Endothelial cell of umbilical vein (primary cell): ENCODE measurements around the gene SLC5A3.

Experiments
- FOS ChIP-seq: IDR thresholded peaks from 2 replicates; pipeline ENCODE4 v1.6.1; 2011; ENCODE audit warnings: mild to moderate bottlenecking, low read length, moderate library complexity, borderline replicate concordance; ENCODE audit not compliant: insufficient read depth
- GATA2 ChIP-seq: IDR thresholded peaks from 2 replicates; pipeline ENCODE4 v1.7.0; 2011; ENCODE audit warnings: low read depth, mild to moderate bottlenecking, moderate library complexity, mixed read lengths, low read length; ENCODE audit not compliant: insufficient read length, insufficient read depth
- POLR2A ChIP-seq: IDR thresholded peaks from 2 replicates; pipeline ENCODE4 v1.6.1; 2012; ENCODE audit warnings: low read depth, mild to moderate bottlenecking, control low read depth, low read length
- POLR2AphosphoS5 ChIP-seq: IDR thresholded peaks from 2 replicates; pipeline ENCODE4 v1.6.1; 2012; ENCODE audit warnings: low read depth, mild to moderate bottlenecking, control low read depth, low read length, moderate library complexity; ENCODE audit not compliant: insufficient read depth
- TF ChIP-seq, protein P1 (sequence below), 2 donors: IDR thresholded peaks; 1 replicate in 1 of 2; 2 replicates in 1 of 2; pipeline ENCODE4 v1.5.1; 2011; ENCODE audit warnings: low read length in 2 of 2, mild to moderate bottlenecking in 2 of 2, moderate library complexity in 2 of 2, control low read depth in 1 of 2, inconsistent platforms in 1 of 2, low read depth in 1 of 2; ENCODE audit not compliant: insufficient read depth in 1 of 2; ENCODE audit errors: extremely low read depth in 1 of 2
- TF ChIP-seq, protein P2 (sequence below): IDR thresholded peaks from 2 replicates; pipeline ENCODE4 v1.6.1; 2011; ENCODE audit not compliant: insufficient read depth, insufficient read length

DNA sequence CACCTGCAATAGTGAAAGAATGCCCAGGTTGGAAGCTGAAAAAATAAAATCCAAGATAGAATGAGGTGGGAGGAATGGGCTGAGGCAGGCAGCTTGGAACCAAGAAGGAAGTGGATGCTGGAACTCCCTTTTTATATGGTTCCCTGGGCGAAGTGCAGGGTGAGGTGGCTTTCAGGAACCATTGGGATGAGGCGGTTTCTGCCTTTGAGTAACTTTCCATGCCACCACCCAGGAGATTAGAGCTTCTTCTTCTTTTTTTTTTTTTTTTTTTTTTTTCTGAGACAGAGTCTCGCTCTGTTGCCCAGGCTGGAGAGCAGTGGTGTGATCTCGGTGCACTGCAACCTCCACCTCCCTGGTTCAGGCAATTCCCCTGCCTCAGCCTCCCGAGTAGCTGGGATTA is 17.8 kb upstream of the SLC5A3 start:
- TF ChIP-seq, protein P1, sequence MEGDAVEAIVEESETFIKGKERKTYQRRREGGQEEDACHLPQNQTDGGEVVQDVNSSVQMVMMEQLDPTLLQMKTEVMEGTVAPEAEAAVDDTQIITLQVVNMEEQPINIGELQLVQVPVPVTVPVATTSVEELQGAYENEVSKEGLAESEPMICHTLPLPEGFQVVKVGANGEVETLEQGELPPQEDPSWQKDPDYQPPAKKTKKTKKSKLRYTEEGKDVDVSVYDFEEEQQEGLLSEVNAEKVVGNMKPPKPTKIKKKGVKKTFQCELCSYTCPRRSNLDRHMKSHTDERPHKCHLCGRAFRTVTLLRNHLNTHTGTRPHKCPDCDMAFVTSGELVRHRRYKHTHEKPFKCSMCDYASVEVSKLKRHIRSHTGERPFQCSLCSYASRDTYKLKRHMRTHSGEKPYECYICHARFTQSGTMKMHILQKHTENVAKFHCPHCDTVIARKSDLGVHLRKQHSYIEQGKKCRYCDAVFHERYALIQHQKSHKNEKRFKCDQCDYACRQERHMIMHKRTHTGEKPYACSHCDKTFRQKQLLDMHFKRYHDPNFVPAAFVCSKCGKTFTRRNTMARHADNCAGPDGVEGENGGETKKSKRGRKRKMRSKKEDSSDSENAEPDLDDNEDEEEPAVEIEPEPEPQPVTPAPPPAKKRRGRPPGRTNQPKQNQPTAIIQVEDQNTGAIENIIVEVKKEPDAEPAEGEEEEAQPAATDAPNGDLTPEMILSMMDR (IDR thresholded peaks at IDR 0.05; ENCODE audit: extremely low read depth in 1 of 2, insufficient read depth in 1 of 2, low read depth in 1 of 2, low read length in 2 of 2) = no peak
- TF ChIP-seq, protein P2, sequence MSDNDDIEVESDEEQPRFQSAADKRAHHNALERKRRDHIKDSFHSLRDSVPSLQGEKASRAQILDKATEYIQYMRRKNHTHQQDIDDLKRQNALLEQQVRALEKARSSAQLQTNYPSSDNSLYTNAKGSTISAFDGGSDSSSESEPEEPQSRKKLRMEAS = no peak
- TF ChIP-seq POLR2AphosphoS5 (no peak), POLR2A (no peak), FOS (no peak), GATA2 (no peak)
